ENCODE measurements around the gene ELMOD3.
"Not testable (repeated sequence)": the region's sequence is repeated elsewhere in the genome, so short reads cannot be mapped to it uniquely, and the experiment has no call there.

ELMOD3 gene

DNA sequence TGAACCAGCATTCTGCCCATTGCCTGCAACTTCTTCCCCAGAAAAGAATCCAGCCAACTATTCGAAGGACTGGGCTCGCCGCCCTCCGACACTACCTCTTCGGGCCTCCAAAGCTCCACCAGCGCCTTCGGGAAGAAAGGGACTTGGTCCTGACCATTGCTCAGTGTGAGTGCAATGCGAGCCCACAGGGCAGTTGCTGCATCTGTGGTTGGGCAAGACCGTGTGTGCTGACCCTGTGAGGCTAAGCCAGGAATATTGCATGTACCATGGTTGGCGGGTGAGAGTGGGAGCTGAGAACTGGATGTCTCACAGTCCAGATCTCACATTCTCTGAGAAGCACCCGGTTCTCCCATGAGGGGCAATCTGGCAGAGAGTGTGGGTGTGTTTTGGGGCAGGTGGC lies 16.5 kb downstream of the ELMOD3 start:
- DNase-seq (ENCODE audit: low read depth, low spot score), result no peak

GRCh38 chr2:85376291-85377065 lies 21.9 kb downstream of the ELMOD3 start:
- no peak for DNase-seq (ENCODE audit: low read depth, low spot score)

DNA sequence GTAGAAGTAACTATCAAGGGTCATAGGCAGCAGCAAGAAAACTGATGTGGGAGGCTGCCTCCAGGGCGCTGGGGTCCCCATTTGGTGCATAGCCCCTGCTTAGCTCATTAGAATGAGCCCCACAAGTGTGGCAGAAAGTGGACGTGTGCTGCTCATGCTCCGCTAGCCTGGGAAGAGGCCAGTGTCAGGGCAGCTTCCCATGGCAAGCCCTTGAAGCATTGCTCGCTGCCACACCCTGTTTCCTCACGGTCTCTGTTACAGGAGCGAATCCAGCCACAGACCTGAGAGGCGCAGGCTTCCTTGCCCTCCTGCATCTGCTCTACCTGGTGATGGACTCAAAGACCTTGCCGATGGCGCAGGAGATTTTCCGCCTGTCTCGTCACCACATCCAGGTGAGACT lies 22.5 kb downstream of the ELMOD3 start:
- DNase-seq (ENCODE audit: low read depth, low spot score), result no peak

- DNase-seq (ENCODE audit: low read depth, low spot score), result no peak
These were observed 23.7 kb downstream of the ELMOD3 start for GRCh38 chr2:85378257-85378656.

GRCh38 chr2:85380048-85380447 lies 25.5 kb downstream of the ELMOD3 start:
- no peak for DNase-seq (ENCODE audit: low read depth, low spot score)

DNA sequence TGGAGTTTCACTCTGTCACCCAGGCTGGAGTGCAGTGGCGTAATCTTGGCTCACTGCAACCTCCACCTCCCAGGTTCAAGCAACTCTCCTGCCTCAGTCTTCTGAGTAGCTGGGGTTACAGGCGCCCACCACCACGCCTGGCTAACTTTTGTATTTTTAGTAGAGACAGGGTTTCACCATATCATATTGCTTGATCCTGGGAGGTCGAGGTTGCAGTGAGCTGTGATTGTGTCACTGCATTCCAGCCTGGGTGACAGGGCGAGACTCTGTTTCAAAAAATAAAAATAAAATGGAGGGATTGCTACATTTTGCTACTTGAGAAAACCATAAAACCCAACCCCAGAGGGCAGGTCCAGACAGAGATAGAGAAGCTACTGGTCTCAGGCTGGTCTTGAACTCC lies 28.6 kb downstream of the ELMOD3 start:
- not testable (repeated sequence) for DNase-seq (ENCODE audit: low read depth, low spot score)

- no peak for DNase-seq (ENCODE audit: low read depth, low spot score)
These were observed 29.3 kb downstream of the ELMOD3 start for GRCh38 chr2:85383850-85384249.

DNA sequence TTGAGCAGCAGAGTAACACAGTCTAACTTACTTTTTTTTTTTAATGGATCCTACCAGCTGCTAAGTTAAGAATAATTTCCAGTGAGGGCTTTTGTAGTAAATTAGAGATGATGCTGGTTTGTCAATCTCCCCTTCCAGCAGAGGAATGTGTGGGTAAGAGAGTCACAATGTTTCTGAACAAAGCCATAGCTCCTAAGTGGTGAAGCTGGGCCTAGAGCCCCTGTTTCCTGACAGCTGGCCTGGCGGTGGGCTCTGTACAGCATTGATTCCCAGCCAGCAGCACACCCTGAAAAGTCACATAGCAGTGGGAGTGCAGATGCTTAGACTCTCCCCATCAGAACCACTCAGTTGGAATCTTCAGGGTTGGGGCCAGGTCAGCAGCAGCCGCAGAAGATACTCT lies 31.2 kb downstream of the ELMOD3 start:
- DNase-seq (ENCODE audit: low read depth, low spot score), result no peak

DNA sequence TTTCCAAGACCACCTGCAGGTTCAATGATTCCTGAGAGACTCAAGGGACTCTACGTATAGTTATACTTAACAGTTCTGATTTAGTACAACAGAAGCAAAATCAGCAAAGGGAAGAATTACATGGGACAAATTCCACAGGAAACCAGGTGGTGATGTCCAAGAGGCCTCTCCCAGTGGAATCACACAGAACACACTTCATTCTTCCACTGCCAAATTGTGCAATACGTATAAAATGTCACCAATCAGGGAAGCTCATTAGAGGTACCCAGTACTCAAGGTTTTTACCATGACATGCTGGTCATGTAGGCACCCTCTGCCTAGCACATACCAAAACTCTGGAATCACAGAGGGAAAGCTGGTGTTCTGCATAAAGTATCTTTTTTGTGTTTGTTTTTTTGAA lies 33.2 kb downstream of the ELMOD3 start:
- DNase-seq (ENCODE audit: low read depth, low spot score), result no peak

- no peak for DNase-seq (ENCODE audit: low read depth, low spot score)
These were observed 34.4 kb downstream of the ELMOD3 start for GRCh38 chr2:85388878-85389538.

GRCh38 chr2:85390941-85391669 lies 36.5 kb downstream of the ELMOD3 start:
- peak; percentile 41 for DNase-seq (ENCODE audit: low read depth, low spot score)

DNA sequence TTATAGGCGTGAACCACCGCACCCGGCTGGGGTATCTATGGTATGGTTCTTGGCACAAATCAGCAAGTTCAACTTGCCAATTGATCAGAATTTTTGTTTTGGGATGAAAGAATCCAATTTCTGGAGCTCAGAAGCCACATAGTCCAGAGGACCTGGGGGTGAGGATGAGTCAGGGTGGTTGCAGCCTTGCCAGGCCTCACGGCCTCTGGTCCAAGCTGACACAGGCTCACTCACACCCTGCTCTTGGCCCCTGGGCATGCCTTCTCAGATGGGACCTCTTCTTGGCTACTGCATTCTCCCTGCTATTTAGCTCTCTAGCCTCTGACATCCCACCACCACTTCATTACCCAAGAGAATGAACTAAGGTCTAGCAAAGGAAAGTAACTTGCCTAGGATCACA lies 39.3 kb downstream of the ELMOD3 start:
- no peak for DNase-seq (ENCODE audit: low read depth, low spot score)

- DNase-seq (ENCODE audit: low read depth, low spot score), result no peak
These were observed 39.7 kb downstream of the ELMOD3 start for GRCh38 chr2:85394261-85394681.

GRCh38 chr2:85394976-85395375 lies 40.4 kb downstream of the ELMOD3 start:
- DNase-seq (ENCODE audit: low read depth, low spot score), result no peak

GRCh38 chr2:85395912-85396475 lies 41.4 kb downstream of the ELMOD3 start:
- no peak for DNase-seq (ENCODE audit: low read depth, low spot score)

DNA sequence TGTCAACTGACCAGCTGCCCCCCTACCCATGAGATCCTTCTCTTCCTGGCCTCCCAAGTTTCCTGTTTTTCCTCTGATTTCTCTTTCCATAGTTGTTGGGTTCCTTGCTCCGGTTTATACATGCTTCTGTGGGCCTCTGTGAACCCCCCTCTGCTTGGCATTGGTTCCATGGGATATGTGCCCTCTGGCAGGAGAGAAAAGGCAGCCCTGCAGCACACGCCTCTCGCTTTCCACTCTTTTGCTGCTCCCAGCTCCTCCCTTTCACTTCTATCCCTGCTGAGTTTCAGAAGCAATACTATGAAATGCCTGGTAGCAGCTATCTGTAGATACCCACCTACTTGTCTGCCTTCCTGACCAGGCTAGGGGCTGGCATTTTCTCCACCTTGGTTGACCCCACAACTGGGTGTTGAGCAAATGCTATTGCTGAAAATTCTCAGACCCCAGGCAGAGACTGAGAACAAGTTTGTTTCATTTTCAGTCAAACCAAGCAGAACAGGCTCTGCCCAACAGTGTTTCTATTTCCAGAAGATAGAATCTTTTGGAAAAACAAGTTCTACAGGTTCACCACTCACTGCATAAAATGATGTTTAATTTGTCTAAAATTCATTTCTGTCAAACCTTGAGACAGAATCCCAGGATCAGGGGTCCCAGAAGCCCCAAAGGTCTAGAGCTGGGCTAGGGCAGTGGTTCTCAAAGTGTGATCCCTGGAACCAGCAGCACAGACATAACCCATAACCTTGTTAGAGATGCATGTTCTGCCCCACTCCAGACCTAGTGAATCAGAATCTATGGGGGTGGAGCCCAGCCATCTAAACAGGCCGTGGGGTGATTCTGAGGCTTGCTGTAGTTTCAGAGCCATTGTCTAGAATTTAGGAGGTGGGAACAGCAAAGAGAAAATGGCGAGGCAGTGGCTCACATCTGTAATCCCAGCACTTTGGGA lies 42.2 kb downstream of the ELMOD3 start:
- no peak for DNase-seq (ENCODE audit: low read depth, low spot score)

DNA sequence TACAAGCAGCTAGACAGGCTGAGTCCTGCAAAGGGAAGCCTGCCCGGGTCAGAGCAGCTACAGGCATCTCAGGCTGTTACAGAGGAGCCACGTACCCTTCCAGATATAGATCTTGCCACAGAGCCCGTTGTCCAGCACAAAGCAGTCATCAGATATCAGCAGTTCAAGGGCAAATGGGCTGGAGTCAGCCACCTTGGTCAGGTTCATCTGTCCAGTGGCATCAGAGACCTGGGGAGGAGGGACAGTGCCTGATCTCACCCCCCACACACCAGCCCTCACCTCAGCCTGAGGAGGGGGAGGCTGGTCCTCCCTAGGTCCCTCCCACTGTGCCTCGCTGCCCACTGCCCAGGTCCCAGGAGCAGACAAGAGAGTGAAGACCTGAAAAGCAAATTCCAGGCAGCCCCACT lies 43.4 kb downstream of the ELMOD3 start:
- no peak for DNase-seq (ENCODE audit: low read depth, low spot score)

- DNase-seq (ENCODE audit: low read depth, low spot score), result no peak
These were observed 44.0 kb downstream of the ELMOD3 start for GRCh38 chr2:85398426-85399182.

GRCh38 chr2:85399183-85399455 lies 44.5 kb downstream of the ELMOD3 start:
- no peak for DNase-seq (ENCODE audit: low read depth, low spot score)

GRCh38 chr2:85400023-85400422 lies 45.5 kb downstream of the ELMOD3 start:
- DNase-seq (ENCODE audit: low read depth, low spot score), result no peak

Measured in activated CD4-positive, CD25-positive, alpha-beta regulatory T cell treated with anti-CD3 and anti-CD28 coated beads, Interleukin-2, amount 50 U/mL, for 16 hours (primary cell).